Activated CD4-positive, alpha-beta memory T cell treated with anti-CD3 and anti-CD28 coated beads for 36 hours (primary cell): ENCODE results near the gene CNTN6. TPM values are rescaled to one million over a fixed set of nuclear protein-coding genes. Genes with fewer than 3 reads are reported as not detected.

Source experiments
- CTCF ChIA-PET: fragments of 350-600 bp; sonication (Branson Sonifier 250); formaldehyde crosslinking; loops from one replicate; lab custom pipeline; 2021; ENCODE audit warnings: antibody characterized with exemption, inconsistent platforms; lab: Charles Lee
- POLR2A ChIA-PET: fragments of 350-600 bp; sonication (Branson Sonifier 250); formaldehyde crosslinking; loops from one replicate; lab custom pipeline; 2021; ENCODE audit warnings: antibody characterized with exemption; lab: Charles Lee
- DNase-seq: peaks from one replicate; pipeline ENCODE4 v3.0.0-alpha.2; 2020
- H3K27ac Mint-ChIP-seq: one replicate; pipeline ENCODE4 v1.8.0; 2021; ENCODE audit warnings: mixed read lengths
- H3K27me3 Mint-ChIP-seq: one replicate; pipeline ENCODE4 v1.8.0; 2021; ENCODE audit warnings: mixed read lengths
- H3K36me3 Mint-ChIP-seq: one replicate; pipeline ENCODE4 v1.8.0; 2021; ENCODE audit warnings: mixed read lengths
- H3K4me1 Mint-ChIP-seq: one replicate; pipeline ENCODE4 v1.8.0; 2021; ENCODE audit warnings: low read depth, mixed read lengths
- H3K4me3 Mint-ChIP-seq: one replicate; pipeline ENCODE4 v1.8.0; 2021; ENCODE audit warnings: mild to moderate bottlenecking, mixed read lengths
- H3K9me3 Mint-ChIP-seq: one replicate; pipeline ENCODE4 v1.8.0; 2021; ENCODE audit warnings: mixed read lengths
- intact Hi-C: fragments of 100-400 bp; cut with micrococcal nuclease; formaldehyde crosslinking; loops from one replicate; pipeline ENCODE4 v1.15.1; 2023
- total RNA-seq, 2 experiments: library from RNA; stranded (reverse); gene quantifications; one replicate each; pipeline ENCODE4 v1.2.3, GENCODE V29; 2021

CNTN6 gene
- total RNA-seq, 2 experiments from 2014 or later = not detected

- H3K4me1 Mint-ChIP-seq = no peaks in the 10 kb centered on the region
- H3K36me3 Mint-ChIP-seq = no peaks in the 10 kb centered on the region
- H3K9me3 Mint-ChIP-seq = peaks cover 2% of the 10 kb centered on the region
- CTCF ChIA-PET = no interaction called here
- H3K4me3 Mint-ChIP-seq = no peak overlapping the region
- H3K27ac Mint-ChIP-seq = no peak overlapping the region
- H3K27me3 Mint-ChIP-seq = no peaks in the 10 kb centered on the region
- POLR2A ChIA-PET = no interaction called here
- intact Hi-C loops = no loop called here
- DNase-seq = no peak
Observed at GRCh38 chr3:1318296-1319005, 225.6 kb downstream of the CNTN6 start.

GRCh38 chr3:1326546-1326945 lies 233.7 kb downstream of the CNTN6 start:
- Mint-ChIP-seq H3K27me3 (no peaks in the 10 kb centered on the region), H3K4me3 (no peak overlapping the region), H3K4me1 (no peaks in the 10 kb centered on the region), H3K36me3 (no peaks in the 10 kb centered on the region), H3K9me3 (peaks cover 10% of the 10 kb centered on the region), H3K27ac (no peak overlapping the region)
- intact Hi-C loops = no loop called here
- no peak for DNase-seq
- CTCF ChIA-PET = no interaction called here
- POLR2A ChIA-PET = no interaction called here

GRCh38 chr3:1330107-1330506 lies 237.3 kb downstream of the CNTN6 start:
- no peaks in the 10 kb centered on the region for H3K4me1 Mint-ChIP-seq
- CTCF ChIA-PET = no interaction called here
- no peak overlapping the region for H3K27ac Mint-ChIP-seq
- H3K4me3 Mint-ChIP-seq = no peak overlapping the region
- no peak for DNase-seq
- intact Hi-C loops = no loop called here
- POLR2A ChIA-PET = no interaction called here
- no peaks in the 10 kb centered on the region for H3K36me3 Mint-ChIP-seq
- H3K9me3 Mint-ChIP-seq = peaks cover 10% of the 10 kb centered on the region
- no peaks in the 10 kb centered on the region for H3K27me3 Mint-ChIP-seq

GRCh38 chr3:1346386-1346785 lies 253.6 kb downstream of the CNTN6 start:
- intact Hi-C loops = no loop called here

GRCh38 chr3:1348547-1348946 lies 255.7 kb downstream of the CNTN6 start:
- Mint-ChIP-seq H3K4me3 (no peak overlapping the region), H3K27ac (no peak overlapping the region), H3K4me1 (no peaks in the 10 kb centered on the region), H3K36me3 (no peaks in the 10 kb centered on the region), H3K27me3 (no peaks in the 10 kb centered on the region), H3K9me3 (peaks cover 3% of the 10 kb centered on the region)
- POLR2A ChIA-PET = no interaction called here
- intact Hi-C loops = no loop called here
- CTCF ChIA-PET = no interaction called here
- no peak for DNase-seq

More at GRCh38 chr3:1346386-1346785, 253.6 kb downstream of the CNTN6 start:
- no peaks in the 10 kb centered on the region for H3K36me3 Mint-ChIP-seq
- DNase-seq = no peak
- POLR2A ChIA-PET = no interaction called here
- H3K27ac Mint-ChIP-seq = no peak overlapping the region
- no peaks in the 10 kb centered on the region for H3K4me1 Mint-ChIP-seq
- no peaks in the 10 kb centered on the region for H3K27me3 Mint-ChIP-seq
- no peak overlapping the region for H3K4me3 Mint-ChIP-seq
- H3K9me3 Mint-ChIP-seq = peaks cover 3% of the 10 kb centered on the region
- CTCF ChIA-PET = no interaction called here

- intact Hi-C loops = no loop called here
- Mint-ChIP-seq H3K9me3 (peaks cover 3% of the 10 kb centered on the region), H3K4me3 (no peak overlapping the region), H3K27me3 (no peaks in the 10 kb centered on the region), H3K4me1 (no peaks in the 10 kb centered on the region), H3K27ac (no peak overlapping the region), H3K36me3 (no peaks in the 10 kb centered on the region)
- CTCF ChIA-PET = no interaction called here
- no peak for DNase-seq
- POLR2A ChIA-PET = no interaction called here
Observed at GRCh38 chr3:1350885-1351284, 258.1 kb downstream of the CNTN6 start.

- no peak overlapping the region for H3K27ac Mint-ChIP-seq
- CTCF ChIA-PET = no interaction called here
- no peaks in the 10 kb centered on the region for H3K27me3 Mint-ChIP-seq
- intact Hi-C loops = no loop called here
- DNase-seq = no peak
- no peaks in the 10 kb centered on the region for H3K36me3 Mint-ChIP-seq
- no peaks in the 10 kb centered on the region for H3K9me3 Mint-ChIP-seq
- H3K4me3 Mint-ChIP-seq = no peak overlapping the region
- H3K4me1 Mint-ChIP-seq = no peaks in the 10 kb centered on the region
- POLR2A ChIA-PET = no interaction called here
Observed at GRCh38 chr3:1355691-1356090, 262.9 kb downstream of the CNTN6 start.

- Mint-ChIP-seq H3K27me3 (no peaks in the 10 kb centered on the region), H3K27ac (no peak overlapping the region), H3K36me3 (no peaks in the 10 kb centered on the region), H3K4me3 (no peak overlapping the region), H3K9me3 (no peaks in the 10 kb centered on the region), H3K4me1 (no peaks in the 10 kb centered on the region)
- no peak for DNase-seq
- POLR2A ChIA-PET = no interaction called here
- intact Hi-C loops = no loop called here
- CTCF ChIA-PET = no interaction called here
Observed at GRCh38 chr3:1356101-1356500, 263.3 kb downstream of the CNTN6 start.

GRCh38 chr3:1365528-1365927 lies 272.7 kb downstream of the CNTN6 start:
- POLR2A ChIA-PET = no interaction called here
- H3K4me1 Mint-ChIP-seq = no peaks in the 10 kb centered on the region

GRCh38 chr3:1374471-1374870 lies 281.6 kb downstream of the CNTN6 start:
- DNase-seq = no peak
- Mint-ChIP-seq H3K4me3 (no peak overlapping the region), H3K36me3 (no peaks in the 10 kb centered on the region), H3K4me1 (no peaks in the 10 kb centered on the region), H3K27me3 (no peaks in the 10 kb centered on the region), H3K27ac (no peak overlapping the region), H3K9me3 (peaks cover 8% of the 10 kb centered on the region)
- CTCF ChIA-PET = no interaction called here
- POLR2A ChIA-PET = no interaction called here
- intact Hi-C loops = no loop called here

More at GRCh38 chr3:1365528-1365927, 272.7 kb downstream of the CNTN6 start:
- no peak overlapping the region for H3K27ac Mint-ChIP-seq
- intact Hi-C loops = no loop called here
- H3K36me3 Mint-ChIP-seq = no peaks in the 10 kb centered on the region
- no peaks in the 10 kb centered on the region for H3K27me3 Mint-ChIP-seq
- no peak overlapping the region for H3K4me3 Mint-ChIP-seq
- CTCF ChIA-PET = no interaction called here
- DNase-seq = no peak
- no peaks in the 10 kb centered on the region for H3K9me3 Mint-ChIP-seq

GRCh38 chr3:1375145-1375544 lies 282.3 kb downstream of the CNTN6 start:
- intact Hi-C loops = no loop called here
- Mint-ChIP-seq H3K36me3 (no peaks in the 10 kb centered on the region), H3K4me3 (no peak overlapping the region), H3K9me3 (peaks cover 8% of the 10 kb centered on the region), H3K27me3 (no peaks in the 10 kb centered on the region), H3K4me1 (no peaks in the 10 kb centered on the region), H3K27ac (no peak overlapping the region)
- no peak for DNase-seq
- ChIA-PET CTCF (no interaction called here), POLR2A (no interaction called here)

- DNase-seq = no peak
- ChIA-PET CTCF (no interaction called here), POLR2A (no interaction called here)
- no peaks in the 10 kb centered on the region for H3K27me3 Mint-ChIP-seq
- H3K27ac Mint-ChIP-seq = no peak overlapping the region
- no peaks in the 10 kb centered on the region for H3K36me3 Mint-ChIP-seq
- H3K4me3 Mint-ChIP-seq = no peak overlapping the region
- intact Hi-C loops = no loop called here
- no peaks in the 10 kb centered on the region for H3K4me1 Mint-ChIP-seq
- H3K9me3 Mint-ChIP-seq = peaks cover 12% of the 10 kb centered on the region
Observed at GRCh38 chr3:1380926-1381646, 288.3 kb downstream of the CNTN6 start.

- no peak for DNase-seq
- ChIA-PET CTCF (no interaction called here), POLR2A (no interaction called here)
- peaks cover 13% of the 10 kb centered on the region for H3K9me3 Mint-ChIP-seq
- no peaks in the 10 kb centered on the region for H3K27me3 Mint-ChIP-seq
- intact Hi-C loops = no loop called here
- no peaks in the 10 kb centered on the region for H3K4me1 Mint-ChIP-seq
- no peaks in the 10 kb centered on the region for H3K36me3 Mint-ChIP-seq
- H3K27ac Mint-ChIP-seq = no peak overlapping the region
- no peak overlapping the region for H3K4me3 Mint-ChIP-seq
Observed at GRCh38 chr3:1381647-1382036, 288.8 kb downstream of the CNTN6 start.
